ENCODE data around the gene OR10A5. TPM values are rescaled to one million over a fixed set of nuclear protein-coding genes. Genes with fewer than 3 reads are reported as not detected.

Gene OR10A5
- total RNA-seq, 5 donors from 2014 or later (not counting 1 experiment from before 2014, with no cell fraction given) = not detected

DNA sequence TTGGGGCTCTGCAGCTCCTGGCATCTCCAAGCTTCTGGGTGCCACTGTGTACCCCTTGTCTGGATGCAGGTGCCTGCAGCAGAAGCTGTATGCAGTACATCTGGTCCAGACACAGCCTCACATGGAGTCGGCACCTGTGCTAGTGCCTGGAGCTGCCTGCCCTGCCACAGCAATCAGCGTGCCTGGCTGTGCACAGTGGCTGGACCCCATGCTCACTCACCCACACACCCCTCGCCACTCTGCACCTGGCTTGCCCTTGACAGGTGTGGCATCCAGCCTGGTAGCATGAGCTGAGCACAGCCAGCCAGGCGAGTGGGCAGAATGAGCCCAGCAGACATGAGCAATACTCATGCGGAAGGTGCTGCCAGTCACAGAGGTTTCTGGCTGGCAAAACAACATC is 26.5 kb upstream of the OR10A5 start:
- DNase-seq (no peak), ATAC-seq (replicated peaks in 1 of 4) (no peak)
- ChIA-PET CTCF (no interaction called here), POLR2A (no interaction called here)
- H3K36me3 ChIP-seq (ENCODE audit: control insufficient read depth in 2 of 2, extremely low read depth in 1 of 2, insufficient read depth in 1 of 2, low read length in 1 of 2) = no peaks in the 10 kb centered on the region
- WGBS (ENCODE audit: insufficient coverage) = 85% methylated on average over 4 of the region's 5 CpGs
- no peaks in the 10 kb centered on the region for H3K9me3 ChIP-seq
- Mint-ChIP-seq H3K4me3 (no peak overlapping the region), H3K36me3 (no peaks in the 10 kb centered on the region), H3K9me3 (peaks cover 0 to 6% (median 6%) of the 10 kb centered on the region in 3 donors), H3K4me1 (no peaks in the 10 kb centered on the region), H3K27ac (no peak overlapping the region), H3K27me3 (peaks cover 8 to 27% of the 10 kb centered on the region in 2 donors)
- no peak overlapping the region for H3K27ac ChIP-seq (ENCODE audit: low read length)
- H3K27me3 ChIP-seq (replicated peaks in 1 of 2; ENCODE audit: control insufficient read depth in 2 of 2, extremely low read depth in 1 of 2, insufficient read depth in 2 of 2, low read length in 1 of 2) = no peaks in the 10 kb centered on the region
- H3K4me3 ChIP-seq (ENCODE audit: control insufficient read depth in 1 of 2, extremely low read depth in 1 of 2, low read length in 1 of 2) = no peak overlapping the region
- no peaks in the 10 kb centered on the region for H3K4me1 ChIP-seq (ENCODE audit: control insufficient read depth in 1 of 2, extremely low read depth in 1 of 2, insufficient read depth in 2 of 2, low read length in 2 of 2)

DNA sequence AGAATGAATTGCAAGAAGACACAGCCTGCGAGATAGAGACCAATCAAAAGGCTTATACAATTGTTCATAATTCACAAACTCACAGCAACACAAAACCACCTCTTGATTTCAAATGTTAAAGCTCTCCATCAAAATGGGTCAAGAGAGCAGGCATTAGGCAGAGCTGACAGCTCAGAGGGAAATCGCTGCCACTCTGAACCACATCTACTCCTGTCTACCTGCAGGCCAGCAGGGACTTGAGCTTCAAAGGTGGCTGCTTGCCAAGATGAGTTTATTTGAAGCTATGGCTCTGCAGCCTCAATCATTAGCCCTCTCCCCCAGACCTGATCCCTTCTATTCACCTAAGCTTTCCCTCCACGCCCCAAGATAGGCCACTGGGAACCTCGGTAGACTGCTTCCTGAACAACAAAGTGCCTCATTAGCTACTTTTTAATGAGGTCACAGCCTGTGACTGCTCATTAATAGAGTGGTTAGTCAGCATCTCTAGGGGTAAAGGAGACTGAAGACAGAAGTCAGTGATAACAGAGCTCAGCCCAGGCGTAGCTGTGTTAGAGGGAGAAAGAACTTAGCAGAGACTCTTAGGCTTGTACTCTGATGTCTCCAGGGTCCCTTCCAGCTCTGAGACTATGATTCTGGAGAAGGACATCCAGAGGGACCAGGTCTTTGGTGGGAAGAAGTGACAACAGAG is 21.2 kb upstream of the OR10A5 start:
- Mint-ChIP-seq H3K27ac (no peak overlapping the region), H3K36me3 (no peaks in the 10 kb centered on the region), H3K9me3 (peaks cover 0 to 6% (median 6%) of the 10 kb centered on the region in 3 donors), H3K27me3 (peaks cover 14 to 23% of the 10 kb centered on the region in 2 donors), H3K4me3 (no peak overlapping the region), H3K4me1 (no peaks in the 10 kb centered on the region)
- Histone ChIP-seq H3K4me3 (ENCODE audit: control insufficient read depth in 1 of 2, extremely low read depth in 1 of 2, low read length in 1 of 2) (no peak overlapping the region), H3K36me3 (ENCODE audit: control insufficient read depth in 2 of 2, extremely low read depth in 1 of 2, insufficient read depth in 1 of 2, low read length in 1 of 2) (no peaks in the 10 kb centered on the region), H3K4me1 (ENCODE audit: control insufficient read depth in 1 of 2, extremely low read depth in 1 of 2, insufficient read depth in 2 of 2, low read length in 2 of 2) (no peaks in the 10 kb centered on the region), H3K27ac (ENCODE audit: low read length) (no peak overlapping the region), H3K27me3 (replicated peaks in 1 of 2; ENCODE audit: control insufficient read depth in 2 of 2, extremely low read depth in 1 of 2, insufficient read depth in 2 of 2, low read length in 1 of 2) (no peaks in the 10 kb centered on the region), H3K9me3 (no peaks in the 10 kb centered on the region)
- WGBS (ENCODE audit: insufficient coverage) = 88% methylated on average over 2 of the region's 5 CpGs
- DNase-seq (no peak), ATAC-seq (replicated peaks in 1 of 4) (no peak)
- ChIA-PET POLR2A (no interaction called here), CTCF (interaction anchor here (0.9 to 1.7 kb wide), 2 partner anchors 9 to 12 kb away, joined by 3 to 7 read pairs (median 4); no protein-coding TSS in a partner anchor)

- H3K27ac Mint-ChIP-seq = no peak overlapping the region
- Histone ChIP-seq H3K36me3 (ENCODE audit: control insufficient read depth in 2 of 2, extremely low read depth in 1 of 2, insufficient read depth in 1 of 2, low read length in 1 of 2) (no peaks in the 10 kb centered on the region), H3K27me3 (replicated peaks in 1 of 2; ENCODE audit: control insufficient read depth in 2 of 2, extremely low read depth in 1 of 2, insufficient read depth in 2 of 2, low read length in 1 of 2) (no peaks in the 10 kb centered on the region), H3K4me3 (ENCODE audit: control insufficient read depth in 1 of 2, extremely low read depth in 1 of 2, low read length in 1 of 2) (no peak overlapping the region), H3K9me3 (no peaks in the 10 kb centered on the region), H3K4me1 (ENCODE audit: control insufficient read depth in 1 of 2, extremely low read depth in 1 of 2, insufficient read depth in 2 of 2, low read length in 2 of 2) (no peaks in the 10 kb centered on the region), H3K27ac (ENCODE audit: low read length) (no peak overlapping the region)
- H3K4me3 Mint-ChIP-seq = no peak overlapping the region
- peaks cover 0 to 3% (median 1%) of the 10 kb centered on the region in 3 donors for H3K9me3 Mint-ChIP-seq
- DNase-seq (no peak), ATAC-seq (replicated peaks in 1 of 4) (no peak)
- CTCF ChIA-PET = interaction anchor here in 1 of 2 donors (0.9 to 1.2 kb wide), 2 partner anchors 10 to 13 kb away, joined by 3 to 4 read pairs; no protein-coding TSS in a partner anchor
- peaks cover 9 to 20% of the 10 kb centered on the region in 2 donors for H3K27me3 Mint-ChIP-seq
- WGBS (ENCODE audit: insufficient coverage) = 71% methylated on average over 4 of the region's 7 CpGs
- no peaks in the 10 kb centered on the region for H3K36me3 Mint-ChIP-seq
- no peaks in the 10 kb centered on the region for H3K4me1 Mint-ChIP-seq
- POLR2A ChIA-PET = no interaction called here
Observed at GRCh38 chr11:6825231-6825744, 20.2 kb upstream of the OR10A5 start.

GRCh38 chr11:6828103-6828502 is 17.4 kb upstream of the OR10A5 start:
- Histone ChIP-seq H3K4me3 (ENCODE audit: control insufficient read depth in 1 of 2, extremely low read depth in 1 of 2, low read length in 1 of 2) (no peak overlapping the region), H3K4me1 (ENCODE audit: control insufficient read depth in 1 of 2, extremely low read depth in 1 of 2, insufficient read depth in 2 of 2, low read length in 2 of 2) (no peaks in the 10 kb centered on the region), H3K9me3 (no peaks in the 10 kb centered on the region), H3K27me3 (replicated peaks in 1 of 2; ENCODE audit: control insufficient read depth in 2 of 2, extremely low read depth in 1 of 2, insufficient read depth in 2 of 2, low read length in 1 of 2) (peaks cover 0 to 2% of the 10 kb centered on the region in 2 experiments), H3K36me3 (ENCODE audit: control insufficient read depth in 2 of 2, extremely low read depth in 1 of 2, insufficient read depth in 1 of 2, low read length in 1 of 2) (no peaks in the 10 kb centered on the region), H3K27ac (ENCODE audit: low read length) (no peak overlapping the region)
- CTCF ChIA-PET = no interaction called here
- H3K4me1 Mint-ChIP-seq = no peaks in the 10 kb centered on the region
- 88% methylated on average over 1 of the region's 1 CpG for WGBS (ENCODE audit: insufficient coverage)
- POLR2A ChIA-PET = no interaction called here
- DNase-seq = no peak
- peaks cover 13 to 18% of the 10 kb centered on the region in 2 donors for H3K27me3 Mint-ChIP-seq
- H3K27ac Mint-ChIP-seq = no peak overlapping the region
- H3K36me3 Mint-ChIP-seq = no peaks in the 10 kb centered on the region
- ATAC-seq (replicated peaks in 1 of 4) = no peak
- no peaks in the 10 kb centered on the region for H3K9me3 Mint-ChIP-seq
- H3K4me3 Mint-ChIP-seq = no peak overlapping the region

GRCh38 chr11:6833356-6833755 is 12.1 kb upstream of the OR10A5 start:
- Mint-ChIP-seq H3K36me3 (no peaks in the 10 kb centered on the region), H3K9me3 (no peaks in the 10 kb centered on the region), H3K4me3 (no peak overlapping the region), H3K27me3 (peaks cover 9 to 15% of the 10 kb centered on the region in 2 donors), H3K4me1 (no peaks in the 10 kb centered on the region), H3K27ac (no peak overlapping the region)
- no peak for DNase-seq
- Histone ChIP-seq H3K4me3 (ENCODE audit: control insufficient read depth in 1 of 2, extremely low read depth in 1 of 2, low read length in 1 of 2) (no peak overlapping the region), H3K36me3 (ENCODE audit: control insufficient read depth in 2 of 2, extremely low read depth in 1 of 2, insufficient read depth in 1 of 2, low read length in 1 of 2) (no peaks in the 10 kb centered on the region), H3K9me3 (no peaks in the 10 kb centered on the region), H3K27me3 (replicated peaks in 1 of 2; ENCODE audit: control insufficient read depth in 2 of 2, extremely low read depth in 1 of 2, insufficient read depth in 2 of 2, low read length in 1 of 2) (peaks cover 0 to 2% of the 10 kb centered on the region in 2 experiments), H3K27ac (ENCODE audit: low read length) (no peak overlapping the region), H3K4me1 (ENCODE audit: control insufficient read depth in 1 of 2, extremely low read depth in 1 of 2, insufficient read depth in 2 of 2, low read length in 2 of 2) (no peaks in the 10 kb centered on the region)
- ChIA-PET POLR2A (no interaction called here), CTCF (interaction anchor here in 1 of 2 donors (0.9 kb wide), 1 partner anchor 21 kb away, joined by 3 read pairs; no protein-coding TSS in a partner anchor)
- no peak for ATAC-seq (replicated peaks in 1 of 4)
- WGBS (ENCODE audit: insufficient coverage) = 86% methylated on average over 4 of the region's 6 CpGs

- H3K27ac Mint-ChIP-seq = no peak overlapping the region
- H3K9me3 ChIP-seq = no peaks in the 10 kb centered on the region
- H3K4me3 ChIP-seq (ENCODE audit: control insufficient read depth in 1 of 2, extremely low read depth in 1 of 2, low read length in 1 of 2) = no peak overlapping the region
- H3K9me3 Mint-ChIP-seq = no peaks in the 10 kb centered on the region
- H3K4me1 Mint-ChIP-seq = no peaks in the 10 kb centered on the region
- H3K36me3 Mint-ChIP-seq = no peaks in the 10 kb centered on the region
- H3K36me3 ChIP-seq (ENCODE audit: control insufficient read depth in 2 of 2, extremely low read depth in 1 of 2, insufficient read depth in 1 of 2, low read length in 1 of 2) = no peaks in the 10 kb centered on the region
- ATAC-seq (replicated peaks in 1 of 4) (no peak), DNase-seq (no peak)
- H3K4me1 ChIP-seq (ENCODE audit: control insufficient read depth in 1 of 2, extremely low read depth in 1 of 2, insufficient read depth in 2 of 2, low read length in 2 of 2) = no peaks in the 10 kb centered on the region
- POLR2A ChIA-PET = interaction anchor here in 1 of 2 donors (0.6 kb wide), 1 partner anchor 45 kb away, joined by 3 read pairs; no protein-coding TSS in a partner anchor
- peaks cover 0 to 2% of the 10 kb centered on the region in 2 experiments for H3K27me3 ChIP-seq (replicated peaks in 1 of 2; ENCODE audit: control insufficient read depth in 2 of 2, extremely low read depth in 1 of 2, insufficient read depth in 2 of 2, low read length in 1 of 2)
- H3K27me3 Mint-ChIP-seq = peaks cover 5 to 8% of the 10 kb centered on the region in 2 donors
- CTCF ChIA-PET = interaction anchor here in 1 of 2 donors (0.9 kb wide), 1 partner anchor 22 kb away, joined by 3 read pairs; no protein-coding TSS in a partner anchor
- H3K4me3 Mint-ChIP-seq = no peak overlapping the region
- no peak overlapping the region for H3K27ac ChIP-seq (ENCODE audit: low read length)
- no CpG with 5 or more reads among the region's 1 CpG for WGBS (ENCODE audit: insufficient coverage)
Observed at GRCh38 chr11:6834021-6834420, 11.5 kb upstream of the OR10A5 start.

Measured in T-cell (primary cell).